Stimulated activated CD4-positive, alpha-beta T cell treated with anti-CD3 and anti-CD28 coated beads, TNF-alpha, amount 100 ng/mL, for 48 hours (primary cell): ENCODE measurements around the gene TMUB2.
"Not testable (repeated sequence)": the region's sequence is repeated elsewhere in the genome, so short reads cannot be mapped to it uniquely, and the experiment has no call there.

ENCODE experiments used
- DNase-seq, 3 donors: peaks; one replicate each; pipeline ENCODE4 v3.0.0-alpha.2; 2020; ENCODE audit warnings: low read depth in 3 of 3

Gene TMUB2

DNA sequence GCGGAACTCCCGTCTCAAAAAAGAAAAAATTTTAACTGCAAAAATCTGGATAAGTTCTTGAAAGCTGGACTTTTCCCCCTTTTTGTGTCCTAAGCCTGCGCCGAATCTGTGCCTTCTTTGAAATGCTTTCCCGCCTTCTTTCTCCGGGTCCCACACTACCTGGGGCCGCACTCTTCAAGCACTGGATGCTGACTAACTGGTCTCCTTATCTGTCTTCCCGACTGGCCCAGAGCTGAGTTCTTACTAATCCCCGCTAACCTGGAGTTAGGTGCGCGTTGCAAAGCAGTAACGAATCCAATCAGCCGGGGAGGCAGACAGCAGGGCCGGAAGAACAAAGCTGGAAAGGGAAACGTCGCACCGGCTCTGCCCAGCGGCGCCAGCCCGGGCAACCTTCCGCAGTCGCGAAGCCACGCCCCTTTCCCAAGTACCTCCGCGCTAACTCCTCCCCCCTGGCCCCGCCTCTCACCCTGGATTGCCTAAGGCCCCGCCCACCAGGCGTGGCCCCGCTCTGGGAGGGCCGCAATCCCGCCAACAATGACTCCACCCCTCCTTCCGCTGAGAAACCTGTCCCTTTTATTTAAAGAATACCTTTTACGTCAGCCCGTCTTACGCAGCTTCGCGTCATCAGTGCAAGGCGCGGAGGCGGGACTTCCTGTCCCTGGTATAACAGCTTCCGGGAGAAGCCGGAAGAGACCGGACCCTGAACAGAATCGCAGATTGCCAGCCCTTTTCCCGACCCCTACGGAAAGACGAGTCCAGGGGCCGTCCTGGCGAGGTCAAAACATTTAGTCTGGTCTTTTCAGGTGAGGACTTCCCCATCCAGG lies at the start of gene TMUB2:
TMUB2 (plus strand) TSS at position 666 of the 824 bp plus-strand sequence. CDS start 737 bp downstream, outside the sequence.
- peak; percentile 99 to 100 (median 99) for DNase-seq

DNA sequence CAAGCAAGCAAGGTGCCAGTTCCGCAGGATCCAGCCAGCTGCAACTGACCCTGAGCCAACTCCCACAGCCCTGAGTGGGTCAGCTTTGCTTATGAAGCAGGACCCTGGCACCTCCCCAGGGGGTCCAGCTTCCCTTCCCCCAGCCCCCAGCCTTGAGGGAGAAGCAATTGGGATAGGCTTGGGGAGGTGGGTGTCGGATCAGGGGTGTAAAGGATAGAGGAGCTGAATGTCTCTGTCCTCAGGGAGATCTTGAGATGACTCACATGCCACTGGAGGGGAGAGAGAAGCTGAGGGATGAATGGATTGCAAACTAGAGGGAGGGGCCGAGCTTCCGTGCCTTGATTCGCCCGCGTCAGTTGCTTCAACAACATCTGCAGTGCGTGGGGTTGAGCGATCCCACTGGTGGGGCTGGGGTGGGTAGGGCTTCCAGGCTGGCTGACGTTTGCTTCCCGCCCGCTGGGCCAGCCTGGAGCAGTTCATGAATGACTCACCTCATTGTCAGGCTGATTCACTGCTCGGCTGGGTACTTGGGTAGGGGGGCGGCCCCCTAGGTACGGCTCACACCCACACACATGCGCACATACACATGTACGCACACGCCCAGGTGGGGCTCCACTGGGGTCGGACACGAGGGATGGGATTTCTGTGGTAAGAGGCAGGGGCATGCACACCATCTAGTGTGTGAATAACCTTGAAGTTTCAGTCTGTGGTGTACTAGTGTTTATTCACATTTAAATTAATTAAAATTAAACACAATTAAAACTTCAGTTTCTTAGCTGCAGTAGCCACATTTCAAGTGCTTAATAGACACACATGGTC lies 48.7 kb upstream of the TMUB2 start:
- peak; percentile 59 to 73 (median 66) for DNase-seq

DNA sequence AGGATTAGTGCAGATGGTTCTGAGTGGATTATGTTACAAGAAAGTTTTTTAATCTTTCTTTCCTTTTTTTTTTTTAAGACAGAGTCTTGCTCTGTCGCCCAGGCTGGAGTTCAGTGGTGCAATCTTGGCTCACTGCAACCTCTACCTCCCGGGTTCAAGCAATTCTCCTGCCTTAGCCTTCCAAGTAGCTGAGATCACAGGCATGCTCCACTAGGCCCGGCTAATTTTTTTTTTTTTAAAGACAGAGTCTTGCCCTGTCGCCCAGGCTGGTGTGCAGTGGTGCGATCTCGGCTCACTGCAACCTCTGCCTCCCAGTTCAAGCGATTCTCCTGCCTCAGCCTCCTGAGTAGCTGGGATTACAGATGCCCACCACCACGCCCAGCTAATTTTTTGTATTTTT lies 42.9 kb upstream of the TMUB2 start:
- not testable (repeated sequence) for DNase-seq

DNA sequence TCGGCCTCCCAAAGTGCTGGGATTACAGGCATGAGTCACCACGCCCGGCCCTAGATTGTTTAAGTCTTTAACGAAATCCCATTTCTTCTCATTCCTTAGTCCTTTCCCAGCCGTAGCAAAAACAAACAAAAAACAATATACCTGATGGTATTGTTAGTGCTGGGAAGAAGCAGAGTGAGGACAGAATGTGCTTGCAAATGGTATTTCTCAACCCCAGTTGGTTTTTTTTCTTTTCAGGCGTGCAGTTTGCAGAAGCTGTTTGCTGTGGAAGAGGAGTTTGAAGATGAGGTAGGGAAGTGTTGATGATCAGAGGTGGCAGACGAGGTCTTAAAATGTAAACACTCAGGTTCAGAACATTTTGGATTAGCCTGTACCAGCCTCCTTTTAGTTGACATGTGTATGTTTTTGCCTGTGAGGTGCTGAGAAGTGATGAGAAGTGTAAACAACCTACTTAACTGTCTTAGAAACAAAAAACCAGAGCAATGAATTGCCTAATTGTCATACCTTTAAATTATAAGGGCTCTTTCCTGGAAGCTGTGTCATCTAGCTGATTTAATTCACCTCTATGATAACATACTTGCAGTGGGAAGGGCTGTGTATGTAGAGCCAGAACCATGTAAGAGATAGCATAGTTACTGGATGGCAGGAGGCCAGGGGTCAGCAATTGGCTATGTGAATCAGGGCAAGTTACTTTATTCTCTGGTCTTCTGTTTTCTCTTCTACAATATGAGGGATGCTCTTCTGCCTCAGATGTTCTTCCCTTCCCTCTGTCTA lies 41.6 kb upstream of the TMUB2 start:
- no peak for DNase-seq

DNA sequence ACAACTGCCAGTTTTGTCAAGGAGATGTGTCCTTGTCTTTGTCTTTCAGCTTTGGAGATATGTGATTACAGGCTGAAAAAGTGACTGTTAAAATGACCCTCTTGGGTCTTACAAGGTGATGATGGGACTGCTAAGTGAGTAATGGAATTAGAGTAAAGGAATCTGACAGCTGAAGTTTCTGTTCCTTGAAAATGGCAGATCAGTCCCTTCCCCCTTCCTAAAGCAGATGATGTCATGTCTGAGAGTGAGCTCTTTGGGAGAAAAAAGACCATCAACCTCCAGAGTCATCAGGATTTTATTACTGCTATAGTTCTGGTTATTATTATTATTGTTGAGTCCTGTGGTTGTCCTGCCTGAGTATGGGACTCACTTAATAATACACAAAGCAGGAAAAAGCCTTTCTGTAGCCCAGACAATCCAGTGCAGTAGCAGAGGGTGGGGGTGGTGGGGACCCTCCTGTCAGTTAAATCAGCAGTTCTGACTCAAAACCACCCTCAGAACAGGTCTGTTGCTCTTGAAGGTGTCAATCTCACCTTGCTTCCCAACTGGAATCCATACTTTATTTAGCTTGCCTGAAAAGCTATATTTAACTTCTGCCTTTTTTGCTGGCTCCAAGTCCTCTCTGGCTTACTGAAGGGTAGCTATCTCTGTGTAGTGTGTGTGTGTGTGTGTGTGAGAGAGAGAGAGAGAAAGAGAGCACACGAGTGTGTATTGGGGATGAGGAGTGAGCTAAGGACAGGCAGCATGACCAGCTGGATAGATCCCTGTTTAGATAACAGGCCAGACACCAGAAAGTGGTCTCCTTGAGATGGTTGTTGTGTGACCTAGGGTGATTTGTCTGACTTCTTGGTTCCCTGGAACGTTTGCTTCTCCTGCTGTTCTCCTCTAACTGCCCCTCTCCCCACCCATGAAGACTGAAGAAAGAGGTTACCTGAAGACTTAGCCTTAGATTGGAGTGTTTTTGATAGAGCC lies 40.1 kb upstream of the TMUB2 start:
- no peak for DNase-seq

DNA sequence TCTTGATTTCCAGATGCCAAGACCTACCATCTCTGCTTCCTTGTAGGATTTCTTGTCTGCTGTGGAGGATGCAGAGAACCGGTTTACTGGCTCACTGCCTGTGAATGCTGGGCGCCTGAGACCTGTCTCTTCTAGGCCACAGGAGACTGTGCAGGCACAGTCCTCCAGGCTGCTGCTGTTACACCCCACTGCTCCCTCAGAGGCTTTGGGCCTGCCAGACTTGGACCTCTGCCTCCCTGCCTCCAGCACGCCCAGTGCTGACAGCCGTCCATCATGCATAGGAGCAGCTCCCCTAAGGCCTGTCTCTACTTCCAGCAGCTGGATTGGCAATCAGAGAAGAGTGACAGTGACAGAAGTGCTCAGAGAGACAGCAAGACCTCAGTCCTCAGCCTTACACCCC lies 39.0 kb upstream of the TMUB2 start:
- no peak for DNase-seq

DNA sequence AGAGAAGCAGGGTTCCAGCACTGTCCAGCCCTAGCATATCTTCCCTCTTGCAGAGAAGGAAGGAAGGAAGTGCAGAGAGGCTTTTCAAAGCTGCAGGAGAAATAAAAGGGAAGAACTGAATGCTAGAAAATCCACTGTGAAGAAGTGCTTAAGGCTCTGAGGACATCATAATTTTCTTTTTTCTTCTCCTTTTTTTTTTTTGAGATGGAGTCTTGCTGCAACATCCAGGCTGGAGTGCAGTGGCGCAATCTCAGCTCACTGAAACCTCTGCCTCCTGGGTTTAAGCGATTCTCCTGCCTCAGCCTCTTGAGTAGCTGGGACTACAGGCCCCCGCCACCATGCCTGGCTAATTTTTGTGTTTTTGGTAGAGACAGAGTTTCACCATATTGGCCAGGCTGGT lies 37.7 kb upstream of the TMUB2 start:
- not testable (repeated sequence) for DNase-seq

DNA sequence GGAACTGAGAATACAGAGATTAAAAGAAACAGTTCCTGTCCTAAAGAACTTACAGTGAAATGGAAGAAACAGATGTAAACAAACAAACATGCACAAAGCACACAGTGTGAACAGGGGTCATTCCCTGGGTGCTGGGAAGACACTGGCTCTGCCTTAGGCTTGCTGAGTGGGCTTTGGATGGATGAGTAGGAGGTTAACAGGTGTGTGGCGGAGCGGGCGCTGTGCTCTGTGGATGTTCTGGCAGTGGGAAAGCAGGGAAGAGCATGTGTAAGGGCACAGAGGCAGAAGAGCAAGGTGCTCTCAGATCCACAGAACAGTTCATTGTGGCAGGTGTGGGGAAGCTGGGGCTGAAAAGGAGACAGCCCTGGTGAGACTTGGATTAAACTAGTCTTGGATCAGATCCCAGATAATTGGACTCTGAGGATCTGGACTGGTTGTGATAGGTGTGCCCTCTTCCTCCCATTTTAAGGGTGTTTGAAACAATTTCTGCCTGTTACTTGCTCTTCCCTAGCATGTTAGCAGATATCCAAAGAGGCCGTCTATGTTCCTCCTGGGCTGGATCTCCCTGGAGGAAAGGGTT lies 36.9 kb upstream of the TMUB2 start:
- DNase-seq = no peak

DNA sequence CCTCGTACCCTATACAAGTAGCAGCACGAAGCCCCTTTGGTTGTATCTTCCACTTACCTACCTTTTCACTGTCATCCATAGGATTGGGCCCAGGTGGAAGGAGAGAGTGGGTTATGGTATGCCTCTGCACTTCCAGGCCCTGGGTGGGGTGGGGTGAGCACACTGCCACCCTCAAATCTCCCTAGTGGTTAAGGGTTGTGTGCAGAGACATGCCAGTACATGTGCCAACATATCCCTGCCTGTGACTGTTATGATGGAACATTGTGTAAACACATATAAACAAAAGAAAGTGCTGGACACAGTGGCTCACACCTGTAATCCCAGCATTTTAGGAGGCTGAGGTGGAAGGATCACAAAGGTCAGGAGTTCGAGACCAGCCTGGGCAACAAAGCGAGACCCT lies 33.9 kb upstream of the TMUB2 start:
- no peak for DNase-seq

DNA sequence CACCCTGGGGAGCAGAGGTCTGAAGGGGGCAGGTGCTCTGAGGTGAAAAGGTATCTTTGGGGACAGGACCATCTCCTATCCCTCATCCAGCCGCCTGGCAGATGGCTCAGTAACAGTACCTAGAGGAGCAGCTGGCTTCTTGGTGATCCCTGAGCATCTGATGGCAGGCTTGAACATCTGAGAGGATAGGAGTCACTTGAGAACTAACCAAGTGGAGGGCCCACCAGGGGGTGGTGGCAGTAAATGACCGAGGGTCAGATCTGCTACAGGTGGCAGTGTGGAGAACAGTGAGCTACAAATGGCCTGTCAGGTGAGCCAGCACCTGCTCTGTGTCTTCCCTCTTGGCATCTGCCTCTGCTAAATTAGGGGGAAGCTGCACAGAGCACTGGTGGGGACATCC lies 31.3 kb upstream of the TMUB2 start:
- DNase-seq = no peak

DNA sequence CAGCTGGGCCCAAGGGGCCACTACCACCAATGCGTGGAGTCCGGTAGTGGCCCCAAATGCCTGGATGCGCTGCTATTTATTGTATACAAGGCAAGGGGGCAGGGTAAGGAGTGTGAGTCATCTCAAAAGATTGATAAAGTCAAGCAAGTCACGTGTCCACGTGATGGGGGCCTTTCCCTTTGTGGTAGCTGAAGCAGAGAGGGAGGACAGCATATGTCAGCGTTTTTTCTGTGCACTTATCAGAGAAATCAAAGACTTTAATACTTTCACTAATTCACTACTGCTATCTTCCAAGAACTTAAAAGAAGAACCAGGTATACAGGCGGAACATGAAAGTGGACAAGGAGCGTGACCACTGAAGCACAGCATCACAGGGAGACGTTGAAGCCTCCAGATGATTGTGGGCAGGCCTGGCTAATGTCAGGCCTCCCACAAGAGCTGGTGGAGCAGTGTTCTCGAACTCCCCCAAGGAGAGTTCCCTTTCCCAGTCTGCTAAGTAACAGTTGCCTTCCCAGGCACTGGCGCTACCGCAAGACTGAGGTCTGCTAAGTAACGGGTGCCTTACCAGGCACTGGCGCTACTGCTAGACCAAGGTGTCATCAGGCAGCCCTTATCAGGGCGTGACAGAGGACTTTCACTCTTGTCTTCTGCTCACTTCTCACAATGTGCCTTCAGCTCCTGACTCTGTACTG lies 27.1 kb upstream of the TMUB2 start:
- DNase-seq = no peak

DNA sequence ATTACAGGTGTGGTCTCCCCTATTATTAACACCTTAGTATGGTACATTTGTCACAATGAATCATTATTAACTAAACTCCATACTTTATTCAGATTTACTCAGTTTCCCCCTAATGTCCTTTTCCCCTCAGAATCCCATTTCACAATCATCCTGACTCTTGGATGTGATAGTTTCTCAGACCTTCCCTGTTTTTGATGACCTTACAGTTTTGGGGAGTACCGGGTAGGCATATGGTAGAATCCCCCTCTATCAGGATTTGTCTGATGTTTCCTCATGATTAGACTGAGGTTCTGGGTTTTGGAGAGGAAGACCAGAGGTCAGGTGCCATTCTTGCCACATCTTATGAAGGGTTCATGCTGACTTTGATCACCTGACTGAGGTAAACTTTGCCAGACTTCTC lies 22.3 kb upstream of the TMUB2 start:
- DNase-seq = no peak

DNA sequence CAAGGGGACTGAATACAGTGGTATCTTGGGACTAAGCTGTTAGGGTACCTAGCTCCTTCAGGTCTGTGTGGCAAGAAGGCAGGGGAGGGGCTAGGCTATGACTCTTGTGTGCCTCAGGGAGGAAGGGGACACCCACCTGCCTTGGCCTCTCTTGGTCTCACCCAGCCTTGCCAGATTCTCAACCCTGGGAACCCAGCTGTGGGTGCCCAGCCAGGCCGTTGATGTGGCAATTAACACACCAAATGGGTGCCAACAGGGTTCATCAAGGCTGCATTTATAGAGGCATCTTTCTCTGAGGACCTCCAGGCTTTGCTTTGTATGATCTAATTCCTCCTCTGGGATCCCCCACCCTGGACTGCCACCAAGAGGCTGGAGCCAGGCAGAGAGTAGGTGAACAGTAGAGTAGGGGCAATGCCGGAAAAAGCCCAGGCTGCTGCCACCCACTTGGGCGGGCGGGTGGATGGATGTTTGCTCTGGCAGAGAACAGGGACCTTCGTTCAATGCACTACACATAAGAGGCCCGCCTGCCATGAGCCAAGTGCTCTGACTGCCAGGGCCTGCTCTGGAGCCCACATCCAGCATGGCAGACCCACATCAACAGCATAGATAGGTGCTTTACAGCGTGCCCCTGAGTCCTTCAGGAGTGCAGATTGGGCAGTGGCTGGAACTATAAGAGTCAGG lies 19.5 kb upstream of the TMUB2 start:
- no peak for DNase-seq

DNA sequence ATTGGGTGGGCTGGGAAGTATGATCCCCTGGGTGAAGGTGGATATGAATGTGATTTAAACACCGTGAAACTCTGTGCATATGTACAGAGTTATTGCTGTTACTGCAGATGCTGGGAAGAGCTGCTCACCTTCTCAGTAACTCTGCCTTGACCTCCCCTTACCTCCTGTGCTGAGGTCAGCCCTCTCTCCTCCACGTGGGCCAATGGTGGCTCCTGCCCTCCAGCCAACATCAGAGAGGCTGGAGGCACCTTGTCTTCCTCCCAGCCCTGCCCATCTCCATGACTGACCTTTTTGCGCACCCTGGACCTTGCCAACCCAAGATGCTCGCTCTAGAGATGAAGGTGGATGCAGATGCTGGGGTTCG lies 16.7 kb upstream of the TMUB2 start:
- DNase-seq = no peak

DNA sequence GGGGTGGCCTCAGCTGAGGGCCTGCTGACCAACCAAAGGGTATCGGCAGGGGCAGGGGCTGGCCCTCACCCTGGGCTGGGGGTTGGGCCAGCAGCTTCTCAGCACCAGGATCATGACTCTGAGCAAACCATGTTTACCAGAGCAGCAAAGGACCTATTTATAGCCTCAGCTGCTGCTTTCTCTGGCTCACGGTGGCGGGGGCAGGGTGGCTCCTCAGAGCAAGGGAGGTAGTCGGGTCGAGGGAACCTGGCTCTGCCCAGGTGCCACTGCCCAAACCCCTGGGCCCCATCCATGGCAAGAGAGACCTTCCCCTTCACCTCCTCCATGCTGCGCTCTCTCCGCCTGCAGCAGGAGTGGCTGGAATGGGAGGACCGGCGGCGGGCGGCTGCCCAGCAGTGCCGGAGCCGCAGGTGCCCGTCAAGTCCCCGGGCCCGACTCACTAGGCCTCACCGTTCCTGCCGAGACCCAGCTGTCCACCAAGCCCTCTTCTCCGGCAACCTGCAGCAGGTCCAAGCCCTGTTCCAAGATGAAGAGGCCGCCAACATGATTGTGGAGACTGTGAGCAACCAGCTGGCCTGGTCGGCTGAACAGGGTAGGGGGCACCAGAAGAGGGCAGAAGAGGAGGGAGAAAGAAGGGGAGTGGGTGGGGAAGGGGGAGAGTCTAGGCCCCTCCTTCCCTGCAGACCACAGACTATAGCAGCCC lies 16.1 kb upstream of the TMUB2 start, which contains the start of gene ASB16:
ASB16 (plus strand) TSS at position 206 of the 703 bp plus-strand sequence; CDS start at position 292, 86 bp downstream.
- no peak for DNase-seq

DNA sequence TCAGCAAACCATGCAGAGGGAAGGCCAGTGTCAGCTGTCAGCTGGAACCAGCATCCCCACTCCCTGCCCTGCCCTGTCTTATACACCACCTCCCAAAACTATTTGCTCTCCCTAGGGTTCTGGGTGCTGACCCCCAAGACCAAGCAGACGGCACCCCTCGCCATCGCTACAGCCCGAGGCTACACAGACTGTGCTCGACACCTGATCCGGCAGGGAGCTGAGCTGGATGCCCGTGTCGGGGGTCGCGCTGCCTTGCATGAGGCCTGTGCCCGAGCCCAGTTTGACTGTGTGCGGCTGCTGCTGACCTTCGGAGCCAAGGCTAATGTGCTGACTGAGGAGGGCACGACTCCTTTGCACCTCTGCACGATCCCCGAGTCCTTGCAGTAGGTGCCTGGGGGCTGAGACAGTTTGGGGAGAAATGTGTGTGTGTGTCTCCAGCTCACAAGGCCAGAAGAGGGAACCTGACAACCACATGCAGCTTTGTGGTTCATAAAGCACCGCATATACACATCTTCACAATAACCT lies 14.8 kb upstream of the TMUB2 start:
- DNase-seq = no peak

DNA sequence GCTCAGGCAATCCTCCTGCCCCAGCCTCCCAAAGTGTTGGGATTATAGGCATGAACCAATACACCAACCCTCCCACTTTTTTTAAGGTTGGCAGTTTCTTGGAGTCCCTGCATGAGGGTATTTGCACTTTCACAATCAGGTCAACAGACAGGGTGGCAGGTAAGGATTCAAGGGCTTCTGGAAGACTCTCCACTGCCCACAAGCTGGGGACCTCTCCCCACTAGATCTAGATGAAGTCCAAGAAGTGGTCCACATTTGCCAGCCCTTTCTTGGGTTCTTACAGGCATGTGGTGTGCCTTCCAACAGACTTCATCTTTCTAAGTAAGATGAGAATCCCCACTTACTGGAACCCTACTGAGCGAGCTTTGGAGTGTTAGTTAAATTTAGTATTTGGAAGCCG lies 12.3 kb upstream of the TMUB2 start:
- DNase-seq = no peak

DNA sequence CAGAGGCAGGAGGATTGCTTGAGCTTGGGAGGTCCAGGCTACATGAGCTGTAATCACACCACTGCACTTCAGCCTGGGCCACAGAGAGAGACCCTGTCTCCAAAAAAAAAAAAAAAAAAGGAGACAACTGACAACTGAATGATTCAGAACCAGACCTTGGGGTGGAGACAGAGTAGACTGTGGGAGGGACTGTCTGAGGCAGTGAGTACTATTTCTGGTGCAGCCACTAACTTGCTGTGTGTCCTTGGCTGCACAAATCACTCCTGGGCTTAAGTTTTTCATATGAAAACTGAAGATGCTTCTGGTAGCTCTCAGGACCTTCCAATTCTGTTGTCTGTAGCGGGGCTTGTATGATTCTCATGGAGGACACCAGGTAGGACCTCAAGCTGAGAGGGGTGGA lies 10.5 kb upstream of the TMUB2 start:
- no peak for DNase-seq
